ENCODE results near the gene B3GALNT2. TPM values are rescaled to one million over a fixed set of nuclear protein-coding genes. Genes with fewer than 3 reads are reported as not detected.

The B3GALNT2 gene
- total RNA-seq, 2 experiments from 2014 or later: 14.0 to 14.2 TPM

DNA sequence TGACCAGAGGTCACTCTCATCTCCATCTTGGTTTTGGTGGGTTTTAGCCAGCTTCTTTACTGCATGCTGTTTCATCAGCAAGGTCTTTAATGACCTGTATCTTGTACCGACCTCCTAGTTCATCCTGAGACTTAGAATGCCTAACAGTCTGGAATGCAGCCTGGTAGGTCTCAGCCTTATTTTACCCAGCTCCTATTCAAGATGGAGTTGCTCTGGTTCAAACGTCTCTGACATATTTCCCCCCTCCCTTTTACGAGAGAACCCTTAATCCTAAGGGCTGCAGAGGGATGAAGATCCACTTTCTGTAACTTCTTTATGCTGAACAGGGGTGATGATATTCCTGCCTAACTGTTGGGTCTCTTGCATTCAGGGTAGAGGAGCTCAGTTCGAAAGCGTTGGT is 93.8 kb downstream of the B3GALNT2 start:
- no peak for DNase-seq
- Mint-ChIP-seq H3K9me3 (no peaks in the 10 kb centered on the region), H3K36me3 (ENCODE audit: low read depth) (peaks cover 10% of the 10 kb centered on the region), H3K4me3 (no peak overlapping the region), H3K27ac (no peak overlapping the region), H3K27me3 (no peaks in the 10 kb centered on the region), H3K4me1 (peaks cover 2% of the 10 kb centered on the region)
- CTCF ChIA-PET: no interaction called here
- POLR2A ChIA-PET: no interaction called here

DNA sequence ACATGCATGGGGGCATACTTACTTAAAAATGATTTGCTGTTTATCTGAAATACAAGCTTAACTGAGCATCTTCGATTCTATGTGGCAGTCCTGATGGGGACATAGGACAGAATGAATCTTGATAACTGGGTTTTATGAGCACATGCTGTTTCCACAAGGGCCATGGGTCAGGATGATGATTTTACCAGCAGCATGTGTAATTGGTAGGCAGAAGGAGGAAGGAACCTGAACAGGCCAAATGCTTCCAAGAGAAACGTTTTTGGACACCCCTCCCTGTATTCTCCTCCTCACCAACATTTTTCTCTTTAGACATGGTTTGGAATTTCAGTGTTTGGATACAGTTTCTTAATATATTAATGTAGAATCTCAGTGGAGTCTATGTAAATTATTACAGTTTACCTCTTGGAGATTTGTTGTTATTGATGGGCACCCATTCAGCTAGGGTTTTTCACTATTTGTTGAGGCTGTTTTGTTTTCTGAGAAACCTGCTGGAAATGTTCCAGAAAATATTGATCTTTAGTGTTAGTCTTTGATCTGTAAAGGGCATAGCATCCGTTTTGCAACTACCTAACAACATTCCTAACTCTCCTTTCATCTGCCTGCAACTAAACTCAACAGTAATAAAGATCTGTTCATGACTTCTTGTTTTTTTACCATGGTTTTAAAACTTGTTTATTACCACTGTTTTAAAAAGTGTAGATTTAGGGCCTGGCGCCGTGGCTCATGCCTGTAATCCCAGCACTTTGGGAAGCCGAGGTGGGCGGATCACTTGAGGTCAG is 95.0 kb downstream of the B3GALNT2 start:
- Mint-ChIP-seq H3K9me3 (no peaks in the 10 kb centered on the region), H3K4me3 (no peak overlapping the region), H3K27ac (no peak overlapping the region), H3K27me3 (no peaks in the 10 kb centered on the region), H3K4me1 (peaks cover 2% of the 10 kb centered on the region), H3K36me3 (ENCODE audit: low read depth) (peaks cover under 1% of the 10 kb centered on the region)
- POLR2A ChIA-PET: no interaction called here
- CTCF ChIA-PET: interaction anchor here (1.7 to 2.2 kb wide), 2 partner anchors 8 to 10 kb away, joined by 4 to 12 read pairs; no protein-coding TSS in a partner anchor
- DNase-seq: no peak

DNA sequence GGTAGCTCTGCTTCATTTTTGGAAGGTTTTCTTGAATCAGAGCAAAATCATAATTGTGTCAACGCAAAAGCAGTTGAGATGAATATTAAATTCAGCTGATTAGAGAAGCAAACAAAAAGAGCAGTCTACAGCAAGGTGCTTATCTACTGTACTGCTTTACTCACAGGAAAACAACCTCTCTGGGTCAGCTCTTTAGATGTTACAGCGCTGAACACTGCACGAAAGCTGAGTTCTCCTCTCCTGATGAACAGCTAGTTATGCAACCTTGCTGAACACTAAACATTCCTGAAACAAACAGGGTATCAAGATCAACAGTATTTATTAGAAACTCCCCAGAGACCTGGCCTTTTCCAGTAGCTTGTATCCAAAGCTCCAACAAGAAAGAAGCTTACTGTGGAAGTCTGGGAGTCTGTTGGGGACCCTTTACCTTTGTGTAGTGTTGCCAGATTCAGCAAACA is 95.7 kb downstream of the B3GALNT2 start:
- Mint-ChIP-seq H3K27ac (no peak overlapping the region), H3K9me3 (no peaks in the 10 kb centered on the region), H3K4me3 (no peak overlapping the region), H3K36me3 (ENCODE audit: low read depth) (no peaks in the 10 kb centered on the region), H3K4me1 (peaks cover 2% of the 10 kb centered on the region), H3K27me3 (no peaks in the 10 kb centered on the region)
- CTCF ChIA-PET: interaction anchor here (1.7 to 2.2 kb wide), 2 partner anchors 8 to 9 kb away, joined by 4 to 12 read pairs; no protein-coding TSS in a partner anchor
- POLR2A ChIA-PET: no interaction called here
- no peak for DNase-seq

DNA sequence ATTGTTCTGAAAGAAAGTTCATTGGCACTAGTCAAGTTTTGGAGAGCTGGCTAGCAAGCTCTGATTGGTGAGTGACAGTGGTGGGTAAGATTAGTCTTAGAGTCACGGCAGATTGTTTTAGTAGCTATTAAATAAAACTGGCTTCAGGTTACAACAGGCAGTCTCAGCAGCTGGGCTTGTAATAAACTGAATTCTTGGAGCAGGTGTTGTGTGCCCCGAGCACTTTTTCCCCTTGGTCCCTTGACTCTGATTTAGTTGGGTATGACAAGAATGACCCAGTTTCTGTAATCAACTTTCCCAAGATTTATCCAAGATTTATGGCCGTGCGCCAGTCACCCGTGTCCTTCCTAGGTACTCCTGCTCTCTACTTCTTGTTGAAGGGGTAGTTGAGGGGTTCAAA is 96.8 kb downstream of the B3GALNT2 start:
- Mint-ChIP-seq H3K4me1 (peaks cover under 1% of the 10 kb centered on the region), H3K9me3 (no peaks in the 10 kb centered on the region), H3K4me3 (no peak overlapping the region), H3K27ac (no peak overlapping the region), H3K27me3 (no peaks in the 10 kb centered on the region), H3K36me3 (ENCODE audit: low read depth) (peaks cover 3% of the 10 kb centered on the region)
- ChIA-PET CTCF (interaction anchor here (2.2 kb wide), 1 partner anchor 9 kb away, joined by 12 read pairs; no protein-coding TSS in a partner anchor), POLR2A (no interaction called here)
- DNase-seq: no peak

DNA sequence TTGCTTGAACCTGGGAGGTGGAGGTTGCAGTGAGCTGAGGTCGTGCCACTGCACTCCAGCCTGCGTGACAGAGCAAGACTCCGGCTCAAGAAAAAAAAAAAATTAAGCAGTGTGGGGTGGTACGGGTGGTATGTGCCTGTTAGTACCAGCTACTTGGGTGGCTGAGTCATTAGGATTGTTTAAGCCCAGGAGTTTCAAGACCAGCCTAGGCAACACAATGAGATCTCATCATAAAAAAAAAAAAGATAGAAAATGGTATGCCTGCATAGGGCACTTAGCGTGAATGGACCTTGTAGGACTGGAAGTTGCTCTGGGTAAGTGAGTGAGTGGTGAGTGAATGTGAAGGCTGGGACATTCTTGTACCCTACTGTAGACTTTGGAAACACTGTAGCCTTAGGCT is 100.1 kb downstream of the B3GALNT2 start:
- DNase-seq: no peak
- peaks cover 5% of the 10 kb centered on the region for H3K36me3 Mint-ChIP-seq (ENCODE audit: low read depth)
- no peaks in the 10 kb centered on the region for H3K4me1 Mint-ChIP-seq
- H3K4me3 Mint-ChIP-seq: no peak overlapping the region
- no peaks in the 10 kb centered on the region for H3K27me3 Mint-ChIP-seq
- ChIA-PET POLR2A (no interaction called here), CTCF (interaction anchor here (0.5 to 2.6 kb wide), 2 partner anchors 12 to 38 kb away, joined by 3 to 6 read pairs; no protein-coding TSS in a partner anchor)
- H3K27ac Mint-ChIP-seq: no peak overlapping the region
- H3K9me3 Mint-ChIP-seq: no peaks in the 10 kb centered on the region

DNA sequence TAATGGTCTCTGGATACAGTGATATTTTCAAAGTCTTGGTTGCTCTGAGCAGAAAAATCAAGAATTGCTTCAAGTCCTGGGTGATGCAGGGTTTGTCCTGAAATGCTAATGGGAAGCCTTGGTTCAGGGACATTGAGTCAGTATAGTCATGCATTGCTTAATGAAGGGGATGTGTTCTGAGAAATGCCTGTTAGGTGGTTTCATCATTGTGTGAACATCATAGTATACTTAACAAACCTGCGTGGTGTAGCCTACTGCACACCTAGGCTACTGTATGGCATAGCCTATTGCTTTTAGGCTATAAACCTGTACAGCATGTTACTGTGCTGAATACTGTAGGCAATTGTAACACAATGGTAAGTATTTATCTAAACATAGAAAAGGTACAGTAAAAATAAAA is 100.7 kb downstream of the B3GALNT2 start:
- Mint-ChIP-seq H3K4me3 (no peak overlapping the region), H3K27ac (no peak overlapping the region), H3K4me1 (no peaks in the 10 kb centered on the region), H3K36me3 (ENCODE audit: low read depth) (peaks cover 5% of the 10 kb centered on the region), H3K9me3 (no peaks in the 10 kb centered on the region), H3K27me3 (no peaks in the 10 kb centered on the region)
- no peak for DNase-seq
- ChIA-PET POLR2A (no interaction called here), CTCF (interaction anchor here (0.5 to 2.6 kb wide), 2 partner anchors 13 to 38 kb away, joined by 3 to 6 read pairs; no protein-coding TSS in a partner anchor)

DNA sequence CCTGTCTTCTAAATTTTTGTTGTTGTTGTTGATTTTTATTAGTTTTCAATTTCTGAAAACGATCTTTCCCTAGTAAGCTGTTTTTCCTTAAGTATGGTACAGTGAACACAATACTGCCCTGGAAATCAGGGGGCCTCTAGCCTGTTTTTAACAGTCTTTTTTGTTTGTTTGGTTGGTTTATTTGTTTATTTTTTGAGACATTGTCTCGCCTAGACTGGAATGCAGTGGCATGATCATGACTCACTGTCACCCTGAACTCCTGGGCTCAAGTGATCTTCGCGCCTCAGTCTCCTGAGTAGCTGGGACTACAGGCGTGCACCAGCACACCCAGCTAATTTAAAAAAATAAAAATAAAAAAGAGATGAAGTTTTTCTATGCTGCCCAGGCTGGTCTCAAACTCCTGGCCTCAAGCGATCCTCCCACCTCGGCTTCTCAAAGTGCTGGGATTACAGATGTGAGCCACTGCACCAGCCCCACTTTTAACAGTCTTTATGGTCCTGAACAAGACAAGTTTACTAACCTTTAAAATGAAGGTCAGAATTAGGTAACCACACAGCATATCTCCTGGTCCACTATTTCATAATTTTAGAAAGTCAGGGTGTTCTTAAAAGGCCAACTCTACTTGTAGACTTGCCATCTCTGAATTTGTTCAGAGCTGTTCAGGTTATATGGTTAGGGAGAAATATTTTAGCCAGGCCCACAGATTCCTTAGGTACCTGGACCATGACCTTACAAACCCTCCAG is 101.6 kb downstream of the B3GALNT2 start:
- CTCF ChIA-PET: interaction anchor here (1.2 to 2.6 kb wide), 2 partner anchors 11 to 14 kb away, joined by 3 to 6 read pairs; no protein-coding TSS in a partner anchor
- no peaks in the 10 kb centered on the region for H3K27me3 Mint-ChIP-seq

DNA sequence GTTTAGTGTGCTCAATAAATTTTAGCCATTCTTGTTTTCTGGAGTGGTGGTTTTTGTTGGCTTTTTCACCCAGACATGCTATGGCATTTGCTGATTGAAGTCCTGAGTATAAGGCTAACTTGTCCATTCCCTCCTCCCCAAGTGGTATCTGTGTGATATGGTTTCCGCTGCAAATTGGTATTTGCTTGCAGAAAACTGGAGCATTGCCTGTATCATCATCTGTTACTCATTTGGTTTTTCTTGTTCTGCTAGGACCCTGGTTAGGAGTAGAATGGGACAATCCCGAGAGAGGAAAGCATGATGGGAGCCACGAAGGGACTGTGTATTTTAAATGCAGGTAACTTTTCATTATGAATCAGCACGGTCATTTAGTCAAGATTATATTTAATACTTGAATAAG is 103.0 kb downstream of the B3GALNT2 start:
- Mint-ChIP-seq H3K27ac (no peak overlapping the region), H3K27me3 (no peaks in the 10 kb centered on the region), H3K36me3 (ENCODE audit: low read depth) (peaks cover 8% of the 10 kb centered on the region), H3K4me3 (no peak overlapping the region), H3K4me1 (no peaks in the 10 kb centered on the region), H3K9me3 (no peaks in the 10 kb centered on the region)
- CTCF ChIA-PET: no interaction called here
- no peak for DNase-seq
- POLR2A ChIA-PET: no interaction called here

More for the DNA sequence above, 101.6 kb downstream of the B3GALNT2 start:
- no peak for DNase-seq
- POLR2A ChIA-PET: no interaction called here
- H3K9me3 Mint-ChIP-seq: no peaks in the 10 kb centered on the region
- H3K27ac Mint-ChIP-seq: no peak overlapping the region
- no peak overlapping the region for H3K4me3 Mint-ChIP-seq
- peaks cover 6% of the 10 kb centered on the region for H3K36me3 Mint-ChIP-seq (ENCODE audit: low read depth)
- H3K4me1 Mint-ChIP-seq: no peaks in the 10 kb centered on the region

Other genes with a start within 250 kb of the B3GALNT2 start
- gene ARID4B, start 176.3 kb downstream of the B3GALNT2 start, total RNA-seq: 10 to 100 TPM; 54.1 to 56.1 TPM
- 10 to 100 TPM; 28.2 to 34.3 TPM for gene GGPS1, start 175.9 kb downstream of the B3GALNT2 start, total RNA-seq
- 10 to 100 TPM; 22.3 to 25.0 TPM for gene TBCE, start 137.0 kb downstream of the B3GALNT2 start, total RNA-seq
- gene GNG4, start 145.3 kb upstream of the B3GALNT2 start, total RNA-seq: under 1 TPM; 0.18 TPM